Measurements from ENCODE around the gene RBBP8NL.

Gene RBBP8NL

DNA sequence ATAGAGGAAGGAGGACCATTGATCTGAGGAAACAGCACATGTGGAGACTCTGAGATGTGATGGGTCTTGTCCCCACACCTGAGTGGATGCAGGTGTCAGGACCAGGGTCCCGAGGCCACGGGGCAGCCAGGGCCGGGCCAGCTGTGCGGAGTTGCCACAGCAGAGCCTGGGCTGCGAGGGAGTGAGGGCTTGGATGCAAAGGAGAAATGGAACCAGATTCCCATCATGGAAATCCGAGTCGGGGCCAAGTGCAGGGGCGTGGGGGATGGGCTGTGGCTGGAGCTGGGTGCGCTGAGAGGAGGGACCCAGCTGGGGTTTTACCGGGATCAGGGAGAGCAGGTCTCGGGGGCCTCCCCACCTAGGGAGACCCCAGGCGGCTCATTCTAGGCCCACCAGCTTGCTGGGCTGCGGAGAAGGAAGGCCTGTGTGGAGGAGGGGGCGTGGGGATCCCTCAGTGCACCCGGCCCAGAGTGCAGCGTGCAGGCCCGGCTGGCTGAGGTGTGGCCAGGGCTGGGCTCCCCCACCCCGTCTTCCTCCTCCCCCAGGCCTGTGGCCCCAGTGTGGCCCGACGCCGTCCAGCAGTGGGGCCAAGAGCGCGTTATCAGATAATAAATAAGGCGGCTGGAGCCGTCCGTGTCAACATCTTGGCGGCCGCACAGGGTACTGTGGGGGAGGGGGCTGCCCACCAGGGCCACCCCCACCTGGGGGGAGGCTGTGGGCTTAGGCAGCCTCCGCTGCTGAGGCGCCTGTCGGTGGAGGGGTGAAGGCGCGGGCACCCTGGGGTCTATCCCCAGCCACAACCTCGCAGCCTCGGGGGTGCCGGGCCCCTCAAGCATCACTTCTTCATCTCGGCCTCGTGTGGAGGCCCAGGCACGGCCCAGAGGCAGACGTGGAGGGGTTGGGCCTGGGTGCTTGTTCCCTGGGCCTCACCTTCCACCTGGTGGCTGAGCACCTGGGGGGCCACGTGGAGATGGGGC, 31.2 kb upstream of the RBBP8NL start:
- H3K27me3 ChIP-seq (ENCODE audit: insufficient read depth, low read length, poor library complexity) = peaks cover 6% of the 10 kb centered on the region
- DNase-seq (no peak), ATAC-seq (ENCODE audit: insufficient read depth, low read depth) (no peak)
- H3K4me3 ChIP-seq (ENCODE audit: low read depth in 1 of 2, low read length in 2 of 2) = no peak overlapping the region
- no peaks in the 10 kb centered on the region for H3K36me3 ChIP-seq (ENCODE audit: insufficient read depth, low read length)
- TF ChIP-seq CTCF (IDR thresholded peaks at IDR 0.05; ENCODE audit: borderline replicate concordance, extremely low read depth, low read length, poor library complexity, severe bottlenecking) (no peak), EZH2 (IDR thresholded peaks at IDR 0.05; ENCODE audit: borderline replicate concordance, low read depth, low read length, severe bottlenecking) (no peak)
- H3K9ac ChIP-seq (ENCODE audit: low read depth, low read length) = no peak overlapping the region
- H3K9me3 ChIP-seq (ENCODE audit: insufficient read depth, low read length, severe bottlenecking) = no peaks in the 10 kb centered on the region
- H3K4me1 ChIP-seq (ENCODE audit: insufficient read depth, low read length) = no peaks in the 10 kb centered on the region
- no peak overlapping the region for H3K4me2 ChIP-seq (ENCODE audit: insufficient read depth, low read length)
- no peak overlapping the region for H3K27ac ChIP-seq (ENCODE audit: low read length)
- peaks cover 13% of the 10 kb centered on the region; the same call in 1 of the 2 replicates for H4K20me1 ChIP-seq (ENCODE audit: insufficient read depth, low read length)
- no peak overlapping the region for H2AFZ ChIP-seq (ENCODE audit: low read depth, low read length)
- no peaks in the 10 kb centered on the region for H3K79me2 ChIP-seq (ENCODE audit: insufficient read depth, low read length)

DNA sequence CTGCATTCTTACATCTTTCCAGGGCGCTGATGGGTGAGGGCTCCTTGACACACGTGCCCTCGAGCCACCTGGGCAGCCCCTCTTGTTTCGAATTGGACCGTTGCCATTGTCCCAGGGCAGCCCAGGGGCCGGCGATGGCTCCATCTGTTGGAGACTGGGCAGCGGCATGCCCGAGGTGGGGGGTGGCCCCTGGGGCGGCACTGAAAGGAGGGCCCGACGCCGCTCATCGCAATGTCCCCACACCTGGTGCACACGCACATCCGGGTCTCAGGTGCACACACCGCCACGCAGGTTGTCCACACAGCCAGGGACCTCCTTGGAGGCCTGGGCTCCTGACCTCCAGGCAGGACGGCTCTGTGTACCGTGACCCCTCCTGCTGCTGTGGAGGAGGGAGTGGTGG, 30.5 kb upstream of the RBBP8NL start:
- Histone ChIP-seq H3K9me3 (ENCODE audit: insufficient read depth, low read length, severe bottlenecking) (no peaks in the 10 kb centered on the region), H3K27me3 (ENCODE audit: insufficient read depth, low read length, poor library complexity) (peaks cover 6% of the 10 kb centered on the region), H3K79me2 (ENCODE audit: insufficient read depth, low read length) (no peaks in the 10 kb centered on the region), H3K4me3 (ENCODE audit: low read depth in 1 of 2, low read length in 2 of 2) (no peak overlapping the region), H3K4me1 (ENCODE audit: insufficient read depth, low read length) (no peaks in the 10 kb centered on the region), H3K27ac (ENCODE audit: low read length) (no peak overlapping the region), H3K36me3 (ENCODE audit: insufficient read depth, low read length) (no peaks in the 10 kb centered on the region), H2AFZ (ENCODE audit: low read depth, low read length) (no peak overlapping the region), H4K20me1 (ENCODE audit: insufficient read depth, low read length) (peaks cover 16% of the 10 kb centered on the region; the same call in 1 of the 2 replicates), H3K9ac (ENCODE audit: low read depth, low read length) (no peak overlapping the region), H3K4me2 (ENCODE audit: insufficient read depth, low read length) (no peak overlapping the region)
- ATAC-seq (ENCODE audit: insufficient read depth, low read depth) (no peak), DNase-seq (no peak)
- no peak for TF ChIP-seq EZH2 (IDR thresholded peaks at IDR 0.05; ENCODE audit: borderline replicate concordance, low read depth, low read length, severe bottlenecking)
- no peak for TF ChIP-seq CTCF (IDR thresholded peaks at IDR 0.05; ENCODE audit: borderline replicate concordance, extremely low read depth, low read length, poor library complexity, severe bottlenecking)

DNA sequence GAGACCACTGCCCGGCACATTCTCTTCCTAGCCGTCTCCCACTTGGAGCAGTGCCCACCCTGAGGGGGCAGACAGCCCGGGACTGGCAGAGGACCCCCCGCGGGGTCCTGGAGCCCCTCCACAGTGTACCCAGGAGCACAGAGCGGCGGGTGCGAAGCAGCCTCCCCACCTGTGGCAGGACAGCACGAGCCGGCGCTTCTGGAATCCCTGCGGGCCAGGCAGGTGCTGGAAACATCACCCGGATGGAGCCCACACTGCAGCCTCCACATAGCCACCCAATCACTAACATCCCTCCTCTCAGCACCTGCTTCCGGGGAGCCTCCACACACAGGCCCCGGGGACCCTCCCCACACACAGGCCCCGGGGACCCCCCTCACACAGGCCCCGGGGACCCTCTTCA, 29.8 kb upstream of the RBBP8NL start:
- DNase-seq (no peak), ATAC-seq (ENCODE audit: insufficient read depth, low read depth) (no peak)
- H3K9me3 ChIP-seq (ENCODE audit: insufficient read depth, low read length, severe bottlenecking) = no peaks in the 10 kb centered on the region
- H3K27me3 ChIP-seq (ENCODE audit: insufficient read depth, low read length, poor library complexity) = peaks cover 6% of the 10 kb centered on the region
- H4K20me1 ChIP-seq (ENCODE audit: insufficient read depth, low read length) = peaks cover 17% of the 10 kb centered on the region; the same call in 1 of the 2 replicates
- H3K4me3 ChIP-seq (ENCODE audit: low read depth in 1 of 2, low read length in 2 of 2) = no peak overlapping the region
- no peaks in the 10 kb centered on the region for H3K79me2 ChIP-seq (ENCODE audit: insufficient read depth, low read length)
- no peak overlapping the region for H3K9ac ChIP-seq (ENCODE audit: low read depth, low read length)
- TF ChIP-seq CTCF (IDR thresholded peaks at IDR 0.05; ENCODE audit: borderline replicate concordance, extremely low read depth, low read length, poor library complexity, severe bottlenecking) = no peak
- H2AFZ ChIP-seq (ENCODE audit: low read depth, low read length) = no peak overlapping the region
- H3K36me3 ChIP-seq (ENCODE audit: insufficient read depth, low read length) = no peaks in the 10 kb centered on the region
- no peaks in the 10 kb centered on the region for H3K4me1 ChIP-seq (ENCODE audit: insufficient read depth, low read length)
- no peak overlapping the region for H3K4me2 ChIP-seq (ENCODE audit: insufficient read depth, low read length)
- H3K27ac ChIP-seq (ENCODE audit: low read length) = no peak overlapping the region

Data from DND-41 (cell line).